HG02938 (cell line): ENCODE measurements around the gene ARFGEF3.
A peak's percentile ranks its signal among the peaks of the same experiment; 100 is the strongest.
"Not testable (repeated sequence)": the region's sequence is repeated elsewhere in the genome, so short reads cannot be mapped to it uniquely, and the experiment has no call there.

ENCODE experiments used
- ATAC-seq: cut with Tn5 transposase; IDR thresholded peaks from one replicate; pipeline ENCODE4 v1.9.1; 2021; ENCODE audit warnings: mild to moderate bottlenecking, moderate library complexity; ENCODE audit not compliant: unreplicated experiment

ARFGEF3 gene, protein sequence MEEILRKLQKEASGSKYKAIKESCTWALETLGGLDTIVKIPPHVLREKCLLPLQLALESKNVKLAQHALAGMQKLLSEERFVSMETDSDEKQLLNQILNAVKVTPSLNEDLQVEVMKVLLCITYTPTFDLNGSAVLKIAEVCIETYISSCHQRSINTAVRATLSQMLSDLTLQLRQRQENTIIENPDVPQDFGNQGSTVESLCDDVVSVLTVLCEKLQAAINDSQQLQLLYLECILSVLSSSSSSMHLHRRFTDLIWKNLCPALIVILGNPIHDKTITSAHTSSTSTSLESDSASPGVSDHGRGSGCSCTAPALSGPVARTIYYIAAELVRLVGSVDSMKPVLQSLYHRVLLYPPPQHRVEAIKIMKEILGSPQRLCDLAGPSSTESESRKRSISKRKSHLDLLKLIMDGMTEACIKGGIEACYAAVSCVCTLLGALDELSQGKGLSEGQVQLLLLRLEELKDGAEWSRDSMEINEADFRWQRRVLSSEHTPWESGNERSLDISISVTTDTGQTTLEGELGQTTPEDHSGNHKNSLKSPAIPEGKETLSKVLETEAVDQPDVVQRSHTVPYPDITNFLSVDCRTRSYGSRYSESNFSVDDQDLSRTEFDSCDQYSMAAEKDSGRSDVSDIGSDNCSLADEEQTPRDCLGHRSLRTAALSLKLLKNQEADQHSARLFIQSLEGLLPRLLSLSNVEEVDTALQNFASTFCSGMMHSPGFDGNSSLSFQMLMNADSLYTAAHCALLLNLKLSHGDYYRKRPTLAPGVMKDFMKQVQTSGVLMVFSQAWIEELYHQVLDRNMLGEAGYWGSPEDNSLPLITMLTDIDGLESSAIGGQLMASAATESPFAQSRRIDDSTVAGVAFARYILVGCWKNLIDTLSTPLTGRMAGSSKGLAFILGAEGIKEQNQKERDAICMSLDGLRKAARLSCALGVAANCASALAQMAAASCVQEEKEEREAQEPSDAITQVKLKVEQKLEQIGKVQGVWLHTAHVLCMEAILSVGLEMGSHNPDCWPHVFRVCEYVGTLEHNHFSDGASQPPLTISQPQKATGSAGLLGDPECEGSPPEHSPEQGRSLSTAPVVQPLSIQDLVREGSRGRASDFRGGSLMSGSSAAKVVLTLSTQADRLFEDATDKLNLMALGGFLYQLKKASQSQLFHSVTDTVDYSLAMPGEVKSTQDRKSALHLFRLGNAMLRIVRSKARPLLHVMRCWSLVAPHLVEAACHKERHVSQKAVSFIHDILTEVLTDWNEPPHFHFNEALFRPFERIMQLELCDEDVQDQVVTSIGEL (N-terminal part only)

GRCh38 chr6:138161338-138162110, at the start of gene ARFGEF3:
Gene ARFGEF3 (plus strand): TSS chr6:138161939. CDS start chr6:138162087, 148 bp downstream.
- peak; percentile 78 for ATAC-seq

DNA sequence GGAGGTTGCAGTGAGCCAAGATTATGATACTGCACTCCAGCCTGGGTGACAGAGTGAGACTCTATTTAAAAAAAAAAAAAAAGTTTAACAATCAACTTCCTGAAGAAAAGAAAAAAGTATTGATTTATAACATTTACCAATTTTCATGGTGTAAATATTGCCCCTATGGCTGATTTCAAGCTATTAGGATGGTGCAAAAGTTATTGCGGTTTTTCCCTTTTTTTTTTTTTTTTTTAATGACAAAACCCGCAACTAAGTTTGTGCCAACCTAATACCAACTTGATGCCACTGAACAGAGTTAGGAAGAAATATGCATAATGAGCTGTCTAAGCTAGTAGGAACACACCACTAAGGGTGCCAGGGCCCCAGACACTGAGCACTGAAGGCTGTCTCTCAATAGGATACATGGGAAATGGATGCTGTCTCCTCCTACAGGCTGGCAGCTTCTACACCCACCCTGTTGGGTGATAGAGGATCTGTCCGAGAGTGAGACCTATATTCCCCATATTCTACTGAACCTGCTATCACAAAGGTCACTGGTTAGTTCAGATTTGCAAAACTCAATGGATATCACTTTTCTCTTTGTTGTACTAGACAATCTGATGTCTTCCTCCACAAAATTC, 48.0 kb upstream of the ARFGEF3 start:
- no peak for ATAC-seq

DNA sequence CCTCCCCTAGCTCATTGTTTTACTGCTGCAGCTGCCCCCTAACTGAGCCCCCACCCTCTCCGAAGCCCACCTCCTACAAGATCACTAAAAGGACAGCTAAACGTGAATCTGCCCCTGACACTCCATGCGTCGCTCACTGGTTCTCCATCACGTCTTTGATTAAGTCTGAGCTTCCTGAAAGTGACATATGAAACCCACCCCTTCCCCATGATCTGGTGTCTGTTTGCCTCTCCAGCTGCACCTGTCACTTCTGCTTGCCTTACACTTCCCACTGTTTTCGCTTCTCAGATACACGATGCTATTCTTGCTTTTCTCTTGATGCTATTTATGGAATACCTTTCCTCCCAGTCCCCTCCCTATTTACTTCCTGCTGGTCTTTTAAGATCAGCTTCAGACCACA, 46.5 kb upstream of the ARFGEF3 start:
- ATAC-seq = no peak

DNA sequence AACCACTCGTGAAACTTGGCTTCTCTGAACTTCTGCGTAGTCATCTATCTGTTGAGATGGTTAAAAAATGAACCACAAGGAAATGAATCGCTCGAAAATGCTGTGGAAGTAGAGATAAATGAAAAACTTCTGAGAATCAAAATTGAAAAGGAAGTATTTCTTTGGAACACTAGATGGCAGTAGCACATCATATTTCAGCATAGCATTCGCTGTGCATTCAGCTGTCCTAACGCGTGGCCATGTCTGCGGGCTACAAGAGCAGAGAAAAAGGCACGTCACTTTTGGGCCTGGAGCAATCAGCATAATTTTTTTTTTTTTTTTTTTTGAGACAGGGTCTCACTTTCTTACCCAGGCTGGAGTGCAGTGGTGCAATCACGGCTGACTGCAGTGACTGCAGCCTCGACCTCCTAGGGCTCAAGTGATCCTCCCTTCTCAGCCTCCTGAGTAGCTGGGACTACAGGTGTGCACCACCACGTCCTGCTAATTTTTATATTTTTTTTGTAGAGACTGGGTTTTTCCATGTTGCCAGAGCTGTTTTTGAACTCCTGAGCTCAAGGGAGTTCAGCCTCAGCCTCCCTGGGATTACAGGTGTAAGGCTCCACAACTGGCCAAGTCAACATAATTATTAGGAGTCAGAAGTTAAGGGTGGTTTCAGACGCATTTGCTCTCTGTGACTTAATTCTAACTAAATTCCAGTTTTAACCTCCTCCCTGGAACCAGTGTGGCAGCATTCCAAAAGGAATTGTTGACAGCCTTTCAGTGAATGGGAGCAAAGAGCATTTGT, 45.7 kb upstream of the ARFGEF3 start:
- ATAC-seq = peak; percentile 64

- ATAC-seq = no peak
Measured at GRCh38 chr6:138116661-138116999, 45.1 kb upstream of the ARFGEF3 start.

DNA sequence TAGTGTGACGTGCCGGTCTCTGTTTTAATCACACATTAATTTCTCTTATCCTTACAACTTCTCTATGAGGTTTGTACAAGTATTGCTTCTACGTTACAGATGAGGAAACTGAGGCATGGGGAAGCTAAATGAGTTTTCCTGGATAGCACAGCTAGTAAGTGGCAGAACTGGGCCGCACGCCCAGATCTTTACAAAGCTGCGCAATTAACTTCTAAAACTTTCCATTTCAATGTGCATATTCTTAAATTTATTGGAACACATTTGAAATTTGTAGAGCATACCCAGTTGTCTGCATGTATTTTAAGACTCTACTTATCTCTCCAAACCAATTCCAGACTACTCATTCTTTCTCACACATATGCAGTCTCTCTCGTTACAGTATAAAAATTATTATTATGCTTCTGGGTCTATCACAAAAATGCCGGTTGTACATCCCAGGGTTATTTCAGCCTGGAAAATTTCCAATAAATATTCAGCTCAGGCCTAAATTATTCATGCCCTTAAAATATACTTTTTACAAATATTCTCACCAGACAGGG, 44.3 kb upstream of the ARFGEF3 start:
- ATAC-seq = no peak

GRCh38 chr6:138119229-138119628, 42.5 kb upstream of the ARFGEF3 start:
- not testable (repeated sequence) for ATAC-seq

GRCh38 chr6:138119976-138120375, 41.8 kb upstream of the ARFGEF3 start:
- ATAC-seq = no peak

DNA sequence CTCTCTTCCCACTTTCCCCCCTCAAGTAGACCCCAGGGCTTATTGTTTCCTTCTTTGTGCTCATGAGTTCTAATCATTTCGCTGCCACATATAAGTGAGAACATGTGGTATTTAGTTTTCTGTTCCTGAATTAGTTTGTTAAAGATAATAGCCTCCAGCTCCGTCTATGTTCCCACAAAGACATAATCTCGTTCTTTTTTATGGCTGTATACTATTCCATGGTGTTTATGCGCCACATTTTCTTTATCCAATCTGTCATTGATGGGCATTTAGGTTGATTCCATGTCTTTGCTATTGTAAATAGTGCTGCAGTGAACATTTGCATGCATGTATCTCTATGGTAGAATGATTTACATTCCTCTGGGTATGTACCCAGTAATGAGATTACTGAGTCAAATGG, 37.6 kb upstream of the ARFGEF3 start:
- no peak for ATAC-seq

DNA sequence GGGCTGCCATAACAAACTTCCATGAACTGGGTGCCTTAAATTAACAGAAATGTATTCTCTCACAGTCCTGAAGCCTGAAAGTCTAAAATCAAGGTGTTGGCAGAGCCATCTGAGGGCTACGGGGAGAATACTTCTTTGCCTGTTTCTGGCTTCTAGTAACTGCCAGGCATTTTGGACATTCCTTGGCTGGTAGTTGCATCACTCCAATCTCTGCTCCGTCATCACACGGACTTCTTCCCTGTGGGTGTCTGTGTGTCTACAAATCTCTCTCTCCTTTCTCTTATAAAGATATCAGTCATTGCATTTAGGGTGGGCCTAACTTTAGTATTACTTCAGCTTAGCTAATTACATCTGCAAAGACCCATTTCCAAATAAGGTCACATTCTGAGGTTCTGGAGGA, 33.6 kb upstream of the ARFGEF3 start:
- no peak for ATAC-seq

GRCh38 chr6:138129190-138129589, 32.5 kb upstream of the ARFGEF3 start:
- ATAC-seq = no peak

DNA sequence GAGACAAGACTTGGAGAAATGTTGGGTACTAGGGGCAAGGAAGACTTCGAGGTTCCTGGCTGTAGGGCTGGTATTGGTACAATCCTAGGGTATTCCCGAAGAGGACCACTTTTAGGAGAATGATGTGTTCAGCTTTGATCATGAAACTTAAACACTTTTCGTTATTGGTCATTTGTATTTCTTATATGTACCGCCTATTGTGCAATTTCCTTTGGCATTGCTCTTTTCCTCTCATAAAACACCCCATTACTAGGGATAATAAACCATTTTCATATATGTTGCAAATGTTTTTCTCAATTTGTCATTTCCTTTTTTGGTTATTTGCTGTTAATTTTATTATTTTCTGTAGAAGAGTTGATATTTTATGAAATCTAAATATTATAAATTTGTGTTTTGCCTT, 18.9 kb upstream of the ARFGEF3 start:
- no peak for ATAC-seq

DNA sequence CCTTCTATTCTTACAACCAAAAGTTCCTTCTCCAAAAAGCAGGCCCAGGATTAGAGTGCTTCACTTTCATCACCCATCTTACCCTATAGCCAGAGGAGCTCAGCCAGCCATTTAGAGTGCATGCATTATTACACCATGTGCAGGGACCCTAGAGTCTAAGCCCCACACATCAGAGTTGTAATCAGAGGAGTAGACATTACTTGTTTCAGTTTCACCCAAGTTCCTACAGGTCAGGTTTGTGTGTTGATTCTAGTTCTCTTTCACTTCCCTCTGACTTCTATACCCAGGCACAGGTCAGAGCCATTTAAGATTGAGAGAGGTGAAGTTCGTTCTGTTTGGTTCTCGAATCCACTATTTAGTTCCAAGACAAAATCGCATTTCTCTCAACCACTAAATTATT, 16.3 kb upstream of the ARFGEF3 start:
- ATAC-seq = no peak

DNA sequence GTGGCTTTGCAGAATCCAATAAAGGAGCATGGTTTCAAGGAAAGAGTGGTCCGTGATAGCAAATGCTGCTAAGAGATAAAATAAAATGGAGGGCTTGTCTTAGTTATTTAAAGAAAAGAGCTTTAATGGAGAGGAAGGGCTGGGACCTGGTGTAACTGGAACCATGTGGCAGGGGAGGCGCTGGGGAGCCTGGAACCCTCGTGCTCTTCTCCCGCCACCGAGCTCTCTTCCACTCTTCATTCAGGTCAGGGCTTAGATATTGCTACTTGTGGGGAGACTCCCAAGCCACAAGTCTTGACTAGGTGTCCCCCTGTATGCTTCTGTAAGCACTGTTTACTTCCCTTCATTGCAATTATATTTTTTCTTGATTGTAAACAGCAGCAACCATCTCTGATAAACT, 15.2 kb upstream of the ARFGEF3 start:
- ATAC-seq = no peak

DNA sequence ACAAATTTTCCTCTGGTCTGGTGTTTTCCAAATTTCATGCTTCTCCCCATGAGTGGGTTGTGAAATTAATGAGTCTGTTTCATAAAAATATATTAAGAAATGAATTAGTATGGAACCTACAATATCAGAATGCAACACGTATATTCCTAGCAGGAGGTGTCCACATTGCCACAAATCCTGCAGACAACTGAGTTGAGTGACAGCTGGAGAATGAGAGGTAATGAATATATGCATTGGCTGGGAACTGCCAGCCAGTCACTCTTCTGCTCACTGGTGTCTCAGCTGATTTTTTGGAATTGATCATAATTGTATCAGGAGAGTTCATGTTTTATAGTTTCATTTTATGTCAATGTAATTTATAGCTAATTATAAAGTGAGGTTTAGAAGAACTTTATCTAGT, 6.3 kb upstream of the ARFGEF3 start:
- no peak for ATAC-seq

DNA sequence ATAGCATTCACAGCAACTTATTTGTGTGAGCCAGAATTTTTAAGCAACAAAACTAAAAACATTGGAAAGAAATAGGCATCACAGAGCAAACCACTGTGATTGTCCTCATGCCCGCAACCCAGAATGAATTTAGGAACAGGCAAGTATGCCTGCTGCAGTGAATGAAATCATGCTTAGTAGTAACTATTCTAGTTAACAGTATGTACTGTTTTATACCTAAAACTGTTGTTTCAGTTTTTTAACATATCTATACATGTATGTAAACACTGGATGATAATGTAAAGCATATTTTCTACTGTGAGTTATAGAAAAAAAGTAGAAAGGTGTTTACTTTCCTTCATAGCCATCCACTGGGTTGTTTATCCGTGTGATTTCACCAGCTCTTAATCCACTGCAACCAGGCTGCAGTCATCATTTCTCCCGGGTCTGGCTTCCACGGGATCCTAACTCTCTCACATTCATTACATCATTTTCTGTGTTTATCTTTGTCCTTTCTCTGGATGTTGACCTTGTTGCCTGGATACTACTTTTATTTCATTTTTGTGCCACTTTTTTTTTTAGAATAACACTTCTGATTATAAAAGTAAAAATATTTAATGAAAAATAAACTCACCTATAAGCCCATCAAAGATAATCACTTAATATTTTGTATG, 3.6 kb upstream of the ARFGEF3 start:
- no peak for ATAC-seq

- no peak for ATAC-seq
Measured at GRCh38 chr6:138159246-138159645, 2.5 kb upstream of the ARFGEF3 start.

DNA sequence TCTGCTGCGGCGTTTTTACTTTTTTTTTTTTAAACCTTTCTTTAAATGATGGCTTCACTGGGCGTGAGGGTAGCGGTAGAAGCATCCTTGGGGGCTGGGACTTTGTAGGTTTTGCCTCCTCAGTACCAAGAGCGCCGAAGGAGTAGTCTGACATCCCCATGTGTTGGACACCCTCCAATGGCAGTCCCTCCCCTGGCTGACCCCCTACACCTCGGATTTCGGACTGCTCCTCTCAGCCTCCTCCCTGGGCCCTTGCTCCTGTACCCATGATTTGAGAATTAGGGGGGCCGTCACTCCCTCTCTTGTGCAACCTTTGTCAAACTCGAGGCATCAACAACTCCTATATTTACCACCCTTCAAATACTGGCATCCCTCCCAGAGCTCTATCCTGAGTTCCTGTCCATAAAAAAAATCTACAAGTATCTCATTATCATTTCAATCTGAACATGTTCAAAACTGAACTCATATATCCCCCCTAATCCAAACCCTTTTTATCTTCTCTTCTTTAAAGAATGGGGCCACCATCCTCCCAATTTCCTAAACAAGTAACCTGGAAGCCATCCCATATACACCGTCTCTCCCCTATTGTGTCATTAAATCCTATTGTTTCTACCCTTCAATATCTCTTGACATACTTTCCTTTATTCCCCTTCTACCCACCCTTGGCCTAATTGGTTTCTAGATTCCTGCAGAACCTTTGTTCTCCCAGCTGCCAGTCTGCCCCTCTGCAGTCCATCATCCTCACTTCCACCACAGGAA, 1.2 kb upstream of the ARFGEF3 start:
- ATAC-seq = no peak
